Measurements from ENCODE around the gene VWA2. TPM values are rescaled to one million over a fixed set of nuclear protein-coding genes. Genes with fewer than 3 reads are reported as not detected.

Gene VWA2
- total RNA-seq, 4 donors from 2014 or later, result 2.5 to 22.6 TPM; not detected in 2

GRCh38 chr10:114322344-114322743, 83.3 kb downstream of the VWA2 start:
- Histone ChIP-seq H3K4me1 (no peaks in the 10 kb centered on the region), H3K9me3 (no peaks in the 10 kb centered on the region), H3K4me3 (no peak overlapping the region), H3K27ac (no peak overlapping the region), H3K36me3 (no peaks in the 10 kb centered on the region), H3K27me3 (no peaks in the 10 kb centered on the region)
- intact Hi-C loops (cut with DNase I; ENCODE audit: low total_unique reads), result no loop called here
- no peak for DNase-seq
- TF ChIP-seq POLR2A (IDR thresholded peaks at IDR 0.05) (no peak), CTCF (IDR thresholded peaks at IDR 0.05) (no peak)

DNA sequence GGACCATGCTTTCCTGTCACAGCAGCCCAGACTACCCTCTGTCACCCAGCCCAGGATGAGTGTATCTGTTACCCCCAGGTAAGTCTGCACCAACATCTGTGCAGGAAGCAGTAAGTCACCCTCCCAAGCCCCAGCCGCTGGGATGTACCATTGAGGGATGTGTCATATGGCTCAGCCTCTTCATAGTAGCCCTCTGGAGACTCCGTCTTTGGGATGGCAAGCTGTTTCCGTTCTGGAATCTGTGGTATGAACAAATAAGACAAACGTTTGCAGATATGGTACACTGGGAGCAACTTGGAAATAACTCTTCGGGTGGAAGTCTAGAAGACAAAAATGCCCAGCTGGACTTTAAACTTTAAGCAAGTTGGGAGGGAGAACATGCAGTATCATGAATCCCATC, 84.0 kb downstream of the VWA2 start:
- Histone ChIP-seq H3K27ac (no peak overlapping the region), H3K27me3 (no peaks in the 10 kb centered on the region), H3K36me3 (no peaks in the 10 kb centered on the region), H3K9me3 (no peaks in the 10 kb centered on the region), H3K4me3 (no peak overlapping the region), H3K4me1 (no peaks in the 10 kb centered on the region)
- DNase-seq, result no peak
- TF ChIP-seq CTCF (IDR thresholded peaks at IDR 0.05) (no peak), POLR2A (IDR thresholded peaks at IDR 0.05) (no peak)
- intact Hi-C loops (cut with DNase I; ENCODE audit: low total_unique reads), result no loop called here

DNA sequence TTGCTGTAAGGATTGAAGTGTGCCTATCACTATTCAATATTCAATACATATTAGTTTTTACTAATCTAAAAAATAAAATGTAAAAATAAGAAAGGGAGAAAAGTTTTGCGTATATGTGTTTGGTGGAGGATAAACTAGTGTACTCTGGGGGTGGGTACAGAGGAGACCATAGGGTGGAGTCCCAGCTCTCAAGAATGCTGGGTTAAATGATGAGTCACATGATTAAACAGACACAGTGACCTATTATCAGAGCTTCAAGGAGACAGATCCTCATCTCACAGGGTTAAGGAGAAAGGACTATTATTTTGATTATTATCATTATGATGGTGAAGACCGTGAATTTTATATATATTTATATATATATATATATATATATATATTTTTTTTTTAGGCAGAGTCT, 87.7 kb downstream of the VWA2 start:
- H3K27ac ChIP-seq, result no peak overlapping the region
- DNase-seq, result no peak
- peaks cover 0 to 4% of the 10 kb centered on the region in 2 donors for H3K4me1 ChIP-seq
- intact Hi-C loops (cut with DNase I; ENCODE audit: low total_unique reads), result no loop called here
- no peaks in the 10 kb centered on the region for H3K27me3 ChIP-seq
- TF ChIP-seq CTCF (IDR thresholded peaks at IDR 0.05) (no peak), POLR2A (IDR thresholded peaks at IDR 0.05) (no peak)
- no peak overlapping the region for H3K4me3 ChIP-seq
- no peaks in the 10 kb centered on the region for H3K36me3 ChIP-seq
- no peaks in the 10 kb centered on the region for H3K9me3 ChIP-seq

DNA sequence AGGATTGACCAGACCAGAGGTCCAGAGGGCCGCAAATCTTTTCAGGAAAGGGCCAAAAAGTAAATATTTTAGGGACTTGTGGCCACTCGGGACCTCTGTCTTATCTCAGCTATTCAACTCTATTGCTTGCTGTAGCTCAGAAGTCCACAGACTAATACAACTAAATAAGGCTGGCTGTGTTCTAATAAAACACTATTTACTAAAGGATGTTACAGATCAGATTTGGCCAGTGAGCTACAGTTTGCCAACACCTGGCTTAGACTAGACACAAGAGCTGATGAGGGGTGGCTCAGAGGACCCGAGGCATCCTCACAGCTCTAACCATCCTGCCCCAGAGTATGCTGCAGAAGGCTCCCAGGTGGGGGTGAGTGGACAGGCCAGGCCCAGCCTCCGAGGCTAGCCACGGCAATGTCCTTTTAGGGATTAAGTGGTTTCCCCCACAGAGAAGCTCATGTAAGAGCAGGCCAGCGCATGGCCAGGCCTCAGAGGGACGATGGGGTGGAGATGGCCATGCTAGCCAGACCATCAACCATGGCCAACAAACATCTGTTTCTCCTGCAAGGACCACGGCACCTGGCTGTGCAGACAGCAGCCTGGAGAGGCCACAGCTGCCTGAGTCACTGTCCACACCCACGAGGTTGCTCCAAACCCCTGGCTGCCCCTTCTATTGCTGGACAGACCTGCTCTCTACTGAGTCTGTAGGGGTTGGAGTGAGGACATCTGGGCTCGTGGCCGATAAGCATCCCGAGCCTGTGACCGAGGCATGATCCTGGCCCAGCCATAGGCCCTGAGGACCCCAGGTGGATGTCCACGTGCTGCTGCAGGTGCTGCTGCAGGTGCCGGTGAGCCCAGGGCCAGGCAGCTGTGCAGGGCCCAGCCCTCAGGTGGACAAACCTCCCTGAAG, 88.7 kb downstream of the VWA2 start:
- Histone ChIP-seq H3K36me3 (no peaks in the 10 kb centered on the region), H3K27ac (no peak overlapping the region), H3K4me1 (peaks cover 0 to 12% of the 10 kb centered on the region in 2 donors), H3K4me3 (no peak overlapping the region), H3K9me3 (no peaks in the 10 kb centered on the region), H3K27me3 (no peaks in the 10 kb centered on the region)
- intact Hi-C loops (cut with DNase I; ENCODE audit: low total_unique reads), result no loop called here
- DNase-seq, result peak in 1 of 2 donors; percentile 51
- TF ChIP-seq CTCF (IDR thresholded peaks at IDR 0.05) (no peak), POLR2A (IDR thresholded peaks at IDR 0.05) (no peak)

DNA sequence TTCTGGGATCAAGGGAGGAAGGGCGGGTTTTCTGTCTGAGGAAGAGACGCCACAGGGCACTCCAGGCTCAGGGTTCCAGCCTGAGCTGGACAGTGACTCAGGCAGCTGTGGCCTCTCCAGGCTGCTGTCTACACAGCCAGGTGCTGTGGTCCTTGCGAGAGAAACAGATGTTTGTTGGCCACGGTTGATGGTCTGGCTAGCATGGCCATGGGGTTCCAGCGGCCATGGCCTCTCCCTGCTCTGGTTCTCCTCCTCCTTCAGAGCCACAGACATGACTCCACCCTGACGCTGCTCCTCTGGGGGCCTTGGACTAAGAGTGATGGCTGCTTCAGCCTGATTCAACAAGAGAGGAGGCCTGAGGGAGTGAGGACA, 89.4 kb downstream of the VWA2 start:
- TF ChIP-seq POLR2A (IDR thresholded peaks at IDR 0.05) (no peak), CTCF (IDR thresholded peaks at IDR 0.05) (no peak)
- Histone ChIP-seq H3K9me3 (no peaks in the 10 kb centered on the region), H3K4me3 (no peak overlapping the region), H3K36me3 (no peaks in the 10 kb centered on the region), H3K27ac (peak overlapping the region in 1 of 2 donors; percentile 19), H3K4me1 (peaks cover 0 to 14% of the 10 kb centered on the region in 2 donors), H3K27me3 (no peaks in the 10 kb centered on the region)
- DNase-seq, result no peak
- intact Hi-C loops (cut with DNase I; ENCODE audit: low total_unique reads), result no loop called here

All from uterus (tissue), 4 donors.